GM19099 (cell line): ENCODE data around the gene PRX.

Experiments
- POLR2A ChIP-seq: IDR thresholded peaks from 3 replicates; pipeline ENCODE4 v1.6.1; 2011; ENCODE audit warnings: low read depth; ENCODE audit not compliant: insufficient read length; ENCODE audit errors: extremely low read depth

PRX gene

DNA sequence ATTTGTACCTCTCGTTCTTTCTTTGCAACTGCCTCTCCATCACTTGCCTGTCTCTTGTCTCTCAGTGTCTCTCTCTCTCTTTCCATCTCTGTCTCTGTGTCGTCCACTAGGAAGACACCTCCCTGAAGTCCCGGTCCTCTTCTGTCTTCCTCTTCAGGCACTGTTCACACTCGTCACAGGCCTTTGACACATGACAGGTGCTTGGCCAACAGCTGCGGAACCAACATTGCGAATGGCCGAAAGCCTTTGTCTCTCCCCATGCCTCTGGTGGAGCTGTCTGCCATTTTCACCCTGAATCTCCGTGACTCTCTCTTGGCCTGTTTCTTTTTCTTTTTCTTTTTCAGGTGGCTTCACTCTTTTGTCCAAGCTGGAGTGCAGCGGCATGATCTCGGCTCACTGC, 26.0 kb downstream of the PRX start:
- no peak for TF ChIP-seq POLR2A

- no peak for TF ChIP-seq POLR2A
Observed at GRCh38 chr19:40383668-40384248, 29.4 kb downstream of the PRX start.

GRCh38 chr19:40381321-40381720, 31.9 kb downstream of the PRX start:
- no peak for TF ChIP-seq POLR2A

DNA sequence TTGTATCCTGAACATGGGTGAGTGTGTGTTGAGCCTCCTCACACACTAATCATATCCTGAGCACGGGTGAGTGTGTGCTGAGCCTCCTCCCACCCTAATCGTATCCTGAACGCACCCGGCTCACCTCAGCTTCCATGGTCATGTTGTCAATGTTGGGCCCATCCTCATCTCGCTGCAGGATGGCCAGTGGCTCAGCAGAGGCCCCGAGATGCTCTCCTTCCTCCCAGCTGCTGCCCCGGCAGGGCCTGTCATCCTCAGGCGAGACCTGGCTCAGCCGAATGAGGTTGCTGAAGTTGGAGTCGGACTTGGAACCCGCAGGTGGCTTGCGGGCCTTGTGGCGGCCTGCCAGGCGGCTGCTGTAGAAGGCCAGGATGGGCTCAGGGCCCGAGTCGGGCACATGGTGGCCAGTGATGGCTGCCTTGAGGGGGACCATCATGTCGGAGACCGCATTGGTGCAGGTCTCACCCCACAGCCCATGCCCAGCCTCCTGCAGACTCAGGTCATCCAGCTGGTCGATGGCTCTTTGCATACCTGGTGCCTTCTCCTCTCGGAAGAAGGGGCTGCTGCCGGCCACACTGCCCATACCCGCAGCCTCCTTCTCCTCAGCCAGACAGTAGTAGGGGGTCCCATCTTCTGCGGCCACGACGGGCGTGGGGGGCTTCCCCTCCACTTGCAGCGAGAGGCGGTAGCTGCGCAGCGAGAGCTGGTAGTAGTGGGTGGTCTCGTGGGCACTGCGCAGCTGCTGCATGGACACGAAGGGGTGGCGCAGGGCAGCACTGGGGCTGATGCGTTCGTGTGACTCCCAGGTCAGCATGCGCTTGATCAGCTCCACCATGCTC, 32.8 kb downstream of the PRX start:
- TF ChIP-seq POLR2A, result no peak

DNA sequence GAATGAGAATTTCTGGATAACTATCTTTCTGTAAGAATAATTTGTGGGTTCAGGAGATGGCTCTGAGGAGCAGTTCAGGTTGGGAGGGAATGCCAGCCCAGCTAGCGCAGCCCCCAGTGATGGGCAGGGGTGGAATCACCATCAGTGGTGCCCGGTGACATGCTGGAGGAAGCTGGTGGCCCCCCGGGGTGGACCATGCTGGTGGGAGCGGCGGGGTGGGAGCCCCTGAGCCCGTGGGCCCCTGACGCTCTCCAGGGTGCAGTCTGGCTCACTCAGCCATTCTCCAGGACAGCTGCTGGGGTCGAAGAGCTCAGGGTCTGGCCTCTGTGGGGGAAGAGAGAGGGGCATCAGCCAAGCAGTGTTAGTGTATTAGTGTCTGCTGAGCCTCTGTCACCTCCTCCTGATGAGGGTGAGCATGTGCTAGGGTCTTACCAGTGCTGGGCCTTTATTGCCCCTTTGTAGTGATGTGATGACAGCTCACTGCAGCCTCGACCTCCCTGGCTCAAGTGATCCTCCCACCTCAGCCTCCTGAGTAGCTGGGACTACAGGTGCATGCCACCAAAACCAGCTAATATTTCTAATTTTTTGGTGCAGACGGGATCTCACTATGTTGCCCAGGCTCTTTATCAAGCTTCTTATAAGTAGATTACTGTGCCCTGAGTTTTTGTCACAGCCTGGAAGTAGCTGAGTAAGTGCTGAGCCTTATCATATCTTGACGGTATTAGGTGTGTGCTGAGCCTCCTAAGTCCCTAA, 33.6 kb downstream of the PRX start:
- TF ChIP-seq POLR2A, result no peak

DNA sequence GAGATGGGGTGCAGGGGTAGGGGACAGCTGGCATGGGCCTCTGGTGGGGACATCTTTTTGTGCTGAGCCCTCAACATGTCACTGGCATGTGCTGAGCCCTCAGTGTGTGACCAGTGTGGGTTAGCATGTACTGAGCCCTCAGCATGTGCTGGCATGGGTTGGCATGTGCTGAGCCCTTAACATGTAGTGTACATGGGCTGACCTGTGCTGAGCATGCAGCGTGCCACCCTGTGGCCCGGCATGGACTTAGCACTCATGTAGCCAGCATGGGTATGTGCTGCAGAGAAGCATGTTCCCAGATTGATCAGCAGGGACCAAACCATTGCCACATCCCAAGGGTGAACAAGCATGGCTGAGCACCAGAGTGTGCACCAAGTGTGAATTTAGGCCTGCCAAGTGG, 34.7 kb downstream of the PRX start:
- TF ChIP-seq POLR2A, result no peak

GRCh38 chr19:40377876-40378385, 35.2 kb downstream of the PRX start:
- no peak for TF ChIP-seq POLR2A

DNA sequence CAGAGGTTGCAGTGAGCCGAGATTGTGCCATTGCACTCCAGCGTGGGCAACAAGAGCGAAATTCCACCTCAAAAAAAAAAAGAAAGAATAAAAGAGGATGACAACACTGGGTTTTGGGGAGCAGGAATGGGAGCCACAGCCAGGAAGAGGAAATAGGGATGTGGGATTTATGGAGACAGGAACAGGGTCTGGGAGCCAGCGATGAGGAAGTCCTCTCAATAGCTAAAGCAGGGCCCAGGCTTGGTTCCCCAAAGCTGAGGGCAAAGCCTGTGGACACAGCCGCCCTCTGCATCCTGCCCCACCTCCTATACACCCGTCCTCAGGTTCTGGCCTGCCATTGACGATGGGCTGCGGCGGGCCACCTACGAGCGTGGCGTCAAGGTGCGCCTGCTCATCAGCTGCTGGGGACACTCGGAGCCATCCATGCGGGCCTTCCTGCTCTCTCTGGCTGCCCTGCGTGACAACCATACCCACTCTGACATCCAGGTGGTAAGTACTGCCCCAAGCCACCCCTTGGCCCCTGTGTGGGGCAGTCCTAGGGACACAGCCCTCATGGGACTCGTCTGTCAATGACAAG, 36.8 kb downstream of the PRX start:
- TF ChIP-seq POLR2A, result no peak

- TF ChIP-seq POLR2A, result no peak
Observed at GRCh38 chr19:40374084-40374483, 39.1 kb downstream of the PRX start.

GRCh38 chr19:40371802-40372122, 41.4 kb downstream of the PRX start:
- TF ChIP-seq POLR2A, result no peak

- no peak for TF ChIP-seq POLR2A
Observed at GRCh38 chr19:40370997-40371801, 42.0 kb downstream of the PRX start.

GRCh38 chr19:40369797-40370196, 43.4 kb downstream of the PRX start:
- TF ChIP-seq POLR2A, result no peak

GRCh38 chr19:40367577-40368434, 45.4 kb downstream of the PRX start:
- TF ChIP-seq POLR2A, result no peak
